K562 (cell line): Measurements from ENCODE around the gene APEX2. TPM values are rescaled to one million over a fixed set of nuclear protein-coding genes. Genes with fewer than 3 reads are reported as not detected.

Experiments used
- ARID4B ChIP-seq: sonication (generic); formaldehyde crosslinking; IDR thresholded peaks from 2 replicates; pipeline ENCODE4 v1.8.0; 2022; ENCODE audit warnings: mild to moderate bottlenecking, missing genetic modification reagents
- ATF3 ChIP-seq, 2 experiments: fragments of 450-650 bp in 1 of 2; sonication (generic) in 1 of 2; formaldehyde crosslinking in 1 of 2; IDR thresholded peaks in 1 of 2; conservative IDR thresholded peaks in 1 of 2; 2 replicates each; pipeline versions ENCODE4 v1.6.1 to v1.8.1; 2016 to 2023; ENCODE audit warnings: mild to moderate bottlenecking in 2 of 2, moderate library complexity in 2 of 2, inconsistent platforms in 1 of 2, missing genetic modification reagents in 1 of 2
- ATF7 ChIP-seq: fragments of 450-650 bp; IDR thresholded peaks from 2 replicates; pipeline ENCODE4 v1.7.1; 2014; ENCODE audit warnings: mild to moderate bottlenecking, moderate library complexity
- CREB1 ChIP-seq, 2 experiments: sonication (generic) in 1 of 2; formaldehyde crosslinking in 1 of 2; IDR thresholded peaks; 2 replicates each; pipeline versions ENCODE4 v1.6.1 to v1.8.0; 2012 to 2022; ENCODE audit warnings: inconsistent platforms in 1 of 2, mild to moderate bottlenecking in 1 of 2, missing genetic modification reagents in 1 of 2, moderate library complexity in 1 of 2
- DACH1 ChIP-seq: fragments of 450-650 bp; IDR thresholded peaks from 2 replicates; pipeline ENCODE4 v1.6.1; 2018; ENCODE audit not compliant: partially characterized antibody
- DPF2 ChIP-seq: fragments of 450-650 bp; IDR thresholded peaks from 2 replicates; pipeline ENCODE4 v1.6.1; 2016
- EGR1 ChIP-seq: fragments of 450-650 bp; conservative IDR thresholded peaks from 2 replicates; pipeline ENCODE4 v1.6.1; 2017; ENCODE audit warnings: mild to moderate bottlenecking
- EP300 ChIP-seq: IDR thresholded peaks from 2 replicates; pipeline ENCODE4 v1.6.1; 2012; ENCODE audit warnings: low read length, improper control_type of control experiment
- EP400 ChIP-seq: fragments of 450-650 bp; IDR thresholded peaks from 2 replicates; pipeline ENCODE4 v1.6.1; 2017; ENCODE audit warnings: antibody characterized with exemption, mild to moderate bottlenecking, moderate library complexity
- ETV5 ChIP-seq: sonication (generic); formaldehyde crosslinking; IDR thresholded peaks from 2 replicates; pipeline ENCODE4 v1.4.0; 2020; ENCODE audit warnings: low read depth, mild to moderate bottlenecking, missing genetic modification reagents
- HNRNPLL ChIP-seq: fragments of 200-400 bp; formaldehyde crosslinking; IDR thresholded peaks from 2 replicates; pipeline ENCODE4 v1.6.1; 2017; ENCODE audit warnings: low read length, low read depth, mild to moderate bottlenecking; ENCODE audit not compliant: poor library complexity, severe bottlenecking
- KDM1A ChIP-seq, 2 experiments: fragments of 450-650 bp; IDR thresholded peaks; 2 replicates each; pipeline ENCODE4 v1.6.1; 2016; ENCODE audit warnings: mild to moderate bottlenecking in 2 of 2
- MAX ChIP-seq: sonication (generic); formaldehyde crosslinking; IDR thresholded peaks from 2 replicates; pipeline ENCODE4 v1.9.0; 2022; ENCODE audit warnings: mild to moderate bottlenecking, missing genetic modification reagents
- PML ChIP-seq: IDR thresholded peaks from 2 replicates; pipeline ENCODE4 v1.6.1; 2012; ENCODE audit warnings: low read length, inconsistent platforms
- TCF3 ChIP-seq: sonication (generic); formaldehyde crosslinking; IDR thresholded peaks from 2 replicates; pipeline ENCODE4 v1.4.0; 2020; ENCODE audit warnings: mild to moderate bottlenecking, missing genetic modification reagents
- XRCC4 ChIP-seq: IDR thresholded peaks from one replicate; pipeline ENCODE4 v1.6.1; 2011; ENCODE audit not compliant: insufficient read depth, insufficient read length; ENCODE audit errors: extremely low read depth
- ZBTB2 ChIP-seq: fragments of 450-650 bp; IDR thresholded peaks from 2 replicates; pipeline ENCODE4 v1.6.1; 2016; ENCODE audit warnings: antibody characterized with exemption
- ZC3H11A ChIP-seq: IDR thresholded peaks from 2 replicates; pipeline ENCODE4 v1.6.1; 2012; ENCODE audit warnings: low read depth, low read length, improper control_type of control experiment
- polyA plus RNA-seq, 8 experiments: library from polyadenylated mRNA; depleted of rRNA in 4 of 8; stranded (reverse) in 5 of 8; unstranded in 3 of 8; fragments of >200 nt; fragmentation: Nextera tagmentation in 2 of 8; fragmentation: Illumina TruSeq in 1 of 8; extraction: Ambion mirVana in 2 of 8; extraction: Trizol in 1 of 8; gene quantifications; 2 replicates each; pipeline versions ENCODE4 v1.2.1 to v1.2.3, GENCODE V29; 2011 to 2014; ENCODE audit warnings: inconsistent platforms in 1 of 8, missing spikeins in 1 of 8
- total RNA-seq, 7 experiments: library from RNA; depleted of rRNA in 6 of 7; stranded (reverse); fragments of >200 nt in 6 of 7; fragmentation: Illumina TruSeq in 2 of 7; extraction: Trizol in 2 of 7; gene quantifications; 2 replicates each; pipeline versions ENCODE4 v1.2.1 to v1.2.3, GENCODE V29; 2011 to 2021; ENCODE audit warnings: low replicate concordance in 1 of 7

APEX2 gene
- total and polyA plus RNA-seq, 9 of the 15 experiments (the other 6 are each of a cell fraction or from before 2014, with no cell fraction given): 9.4 to 34.2 (median 25.9) TPM

- TF ChIP-seq ZC3H11A: no peak
- TF ChIP-seq EGR1: peak; percentile 45; the same call in 1 of the 2 replicates
- 0 out of 2 replicates have a peak, but pooled peaks have one; percentile 48 for TF ChIP-seq MAX
- TF ChIP-seq ETV5 (CRISPR knock-in tag): 0 out of 2 replicates have a peak, but pooled peaks have one; percentile 29
- no peak for TF ChIP-seq KDM1A (IDR thresholded peaks at IDR 0.05)
- TF ChIP-seq ARID4B: peak; percentile 63
- TF ChIP-seq PML: no peak; the same call in 1 of the 2 replicates
- peak; percentile 61 for TF ChIP-seq CREB1 (IDR thresholded peaks at IDR 0.05)
- peak; percentile 61; the same call in 1 of the 2 replicates for TF ChIP-seq CREB1 (CRISPR knock-in tag; IDR thresholded peaks at IDR 0.05)
- TF ChIP-seq TCF3 (CRISPR knock-in tag): 0 out of 2 replicates have a peak, but pooled peaks have one; percentile 24
- TF ChIP-seq EP400: peak; percentile 57
- no peak for TF ChIP-seq XRCC4
- peak; percentile 61; the same call in 1 of the 2 replicates for TF ChIP-seq ATF7
- TF ChIP-seq ZBTB2: peak; percentile 80; the same call in 1 of the 2 replicates
- TF ChIP-seq HNRNPLL: peak; percentile 85
- no peak for TF ChIP-seq DACH1
- TF ChIP-seq EP300: no peak
- TF ChIP-seq DPF2: 0 out of 2 replicates have a peak, but pooled peaks have one; percentile 1
- no peak for TF ChIP-seq ATF3 (IDR thresholded peaks at IDR 0.05)
- TF ChIP-seq ATF3 (CRISPR knock-in tag; conservative IDR thresholded peaks at IDR 0.05): no peak
Observed at GRCh38 chrX:54999717-55000598, at the start of gene APEX2 (continued).
